Measurements from ENCODE around the gene TOX3. TPM values are rescaled to one million over a fixed set of nuclear protein-coding genes. Genes with fewer than 3 reads are reported as not detected.

TOX3 gene
- total and polyA plus RNA-seq, 2 of the 13 experiments (the other 11 are each of a cell fraction or from before 2014, with no cell fraction given), result 14.5 to 98.6 TPM

DNA sequence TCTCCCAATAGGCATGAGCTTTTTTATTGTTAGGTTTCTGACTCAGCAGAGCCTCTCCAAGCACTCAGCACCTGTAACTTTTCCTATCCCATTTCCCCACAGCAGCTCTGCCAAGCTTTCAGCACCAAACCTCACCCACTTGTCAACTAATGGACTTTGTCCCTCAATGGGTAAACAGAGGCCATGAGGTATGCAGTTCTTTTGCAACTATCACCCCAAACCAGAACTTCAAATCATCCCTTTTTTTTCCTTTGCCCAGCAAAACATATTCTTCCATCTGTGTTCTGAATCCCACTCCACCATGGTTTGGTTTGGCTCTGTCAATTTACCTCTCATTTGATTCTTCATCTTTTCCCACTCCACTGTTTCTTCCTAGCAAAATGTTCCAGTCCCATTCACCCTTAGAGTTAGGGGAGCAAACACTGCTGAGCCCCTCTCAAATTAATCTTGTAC is 58.1 kb downstream of the TOX3 start (continued):
- TF ChIP-seq, protein P1, sequence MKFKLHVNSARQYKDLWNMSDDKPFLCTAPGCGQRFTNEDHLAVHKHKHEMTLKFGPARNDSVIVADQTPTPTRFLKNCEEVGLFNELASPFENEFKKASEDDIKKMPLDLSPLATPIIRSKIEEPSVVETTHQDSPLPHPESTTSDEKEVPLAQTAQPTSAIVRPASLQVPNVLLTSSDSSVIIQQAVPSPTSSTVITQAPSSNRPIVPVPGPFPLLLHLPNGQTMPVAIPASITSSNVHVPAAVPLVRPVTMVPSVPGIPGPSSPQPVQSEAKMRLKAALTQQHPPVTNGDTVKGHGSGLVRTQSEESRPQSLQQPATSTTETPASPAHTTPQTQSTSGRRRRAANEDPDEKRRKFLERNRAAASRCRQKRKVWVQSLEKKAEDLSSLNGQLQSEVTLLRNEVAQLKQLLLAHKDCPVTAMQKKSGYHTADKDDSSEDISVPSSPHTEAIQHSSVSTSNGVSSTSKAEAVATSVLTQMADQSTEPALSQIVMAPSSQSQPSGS (CRISPR knock-in tag; IDR thresholded peaks at IDR 0.05), result peak; percentile 66; the same call in 1 of the 2 replicates
- TF ChIP-seq, protein P2, sequence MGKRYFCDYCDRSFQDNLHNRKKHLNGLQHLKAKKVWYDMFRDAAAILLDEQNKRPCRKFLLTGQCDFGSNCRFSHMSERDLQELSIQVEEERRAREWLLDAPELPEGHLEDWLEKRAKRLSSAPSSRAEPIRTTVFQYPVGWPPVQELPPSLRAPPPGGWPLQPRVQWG (CRISPR knock-in tag; IDR thresholded peaks at IDR 0.05; ENCODE audit: borderline replicate concordance, low read depth), result no peak
- TF ChIP-seq ZKSCAN5 (CRISPR knock-in tag; IDR thresholded peaks at IDR 0.05), result no peak
- TF ChIP-seq U2AF1 (optimal IDR thresholded peaks at IDR 0.05; ENCODE audit: low read depth, low read length), result no peak
- TF ChIP-seq ZNF878 (CRISPR knock-in tag; IDR thresholded peaks at IDR 0.05), result peak; percentile 64; the same call in 1 of the 2 replicates
- TF ChIP-seq SNAPC4 (CRISPR knock-in tag; IDR thresholded peaks at IDR 0.05), result no peak
- TF ChIP-seq ZC3H4 (CRISPR knock-in tag; IDR thresholded peaks at IDR 0.05; ENCODE audit: borderline replicate concordance), result no peak
- no peak for TF ChIP-seq ARHGAP35 (CRISPR knock-in tag; IDR thresholded peaks at IDR 0.05; ENCODE audit: borderline replicate concordance)
- TF ChIP-seq ATF1 (CRISPR knock-in tag; IDR thresholded peaks at IDR 0.05), result no peak
- no peak for TF ChIP-seq ARID2 (CRISPR knock-in tag; IDR thresholded peaks at IDR 0.05; ENCODE audit: borderline replicate concordance)
- no peak; the same call in 1 of the 2 replicates for TF ChIP-seq ZNF414 (CRISPR knock-in tag; IDR thresholded peaks at IDR 0.05)
- TF ChIP-seq CHCHD3 (CRISPR knock-in tag; IDR thresholded peaks at IDR 0.05), result no peak
- peak; percentile 94 for TF ChIP-seq MEIS2 (CRISPR knock-in tag; IDR thresholded peaks at IDR 0.05)
- TF ChIP-seq, protein P3, sequence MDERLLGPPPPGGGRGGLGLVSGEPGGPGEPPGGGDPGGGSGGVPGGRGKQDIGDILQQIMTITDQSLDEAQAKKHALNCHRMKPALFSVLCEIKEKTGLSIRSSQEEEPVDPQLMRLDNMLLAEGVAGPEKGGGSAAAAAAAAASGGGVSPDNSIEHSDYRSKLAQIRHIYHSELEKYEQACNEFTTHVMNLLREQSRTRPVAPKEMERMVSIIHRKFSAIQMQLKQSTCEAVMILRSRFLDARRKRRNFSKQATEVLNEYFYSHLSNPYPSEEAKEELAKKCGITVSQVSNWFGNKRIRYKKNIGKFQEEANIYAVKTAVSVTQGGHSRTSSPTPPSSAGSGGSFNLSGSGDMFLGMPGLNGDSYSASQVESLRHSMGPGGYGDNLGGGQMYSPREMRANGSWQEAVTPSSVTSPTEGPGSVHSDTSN (CRISPR knock-in tag; IDR thresholded peaks at IDR 0.05), result peak; percentile 39; the same call in 1 of the 2 replicates
- TF ChIP-seq DNMT3B (CRISPR knock-in tag; conservative IDR thresholded peaks at IDR 0.05), result peak; percentile 81; the same call in 1 of the 2 replicates
- TF ChIP-seq SP5 (CRISPR knock-in tag; IDR thresholded peaks at IDR 0.05; ENCODE audit: borderline replicate concordance, low read depth), result peak; percentile 36; the same call in 1 of the 2 replicates
